Endothelial cell of umbilical vein (primary cell): ENCODE results near the gene GALNT11. TPM values are rescaled to one million over a fixed set of nuclear protein-coding genes. Genes with fewer than 3 reads are reported as not detected.

Experiments
- BruUV-seq: library from RNA; stranded (reverse); fragments of 400-500 nt; replicated peaks from 2 replicates; lab custom pipeline; 2021; lab: Mats Ljungman, UMichigan
- CTCF ChIA-PET: fragments of 300-600, 350-600 bp; sonication (Branson Sonifier 250); formaldehyde crosslinking; loops from one replicate; lab custom pipeline; 2021; ENCODE audit warnings: antibody characterized with exemption, inconsistent platforms; lab: Charles Lee
- POLR2A ChIA-PET: fragments of 300-600, 350-600 bp; sonication (Branson Sonifier 250); formaldehyde crosslinking; loops from one replicate; lab custom pipeline; 2021; ENCODE audit warnings: antibody characterized with exemption, inconsistent platforms; lab: Charles Lee
- DNase-seq: peaks from one replicate; pipeline ENCODE4 v3.0.0-alpha.2; 2011; ENCODE audit warnings: low read depth, low spot score
- FAIRE-seq: peaks from 2 replicates; lab custom pipeline; 2011; peaks lifted over from hg19 to GRCh38; lab: Jason Lieb, UNC
- H2AFZ ChIP-seq: 2 replicates; pipeline ENCODE4 v1.6.0; 2012; ENCODE audit warnings: low read depth, low read length, control low read depth, inconsistent platforms
- H3K27ac ChIP-seq: 2 replicates; pipeline ENCODE4 v1.5.1; 2011; ENCODE audit warnings: low read depth, mild to moderate bottlenecking, control low read depth, low read length, moderate library complexity; ENCODE audit not compliant: insufficient read depth
- H3K27me3 ChIP-seq, 2 experiments: 2 replicates each; pipeline versions ENCODE4 v1.6.0 to v1.6.1; 2011; ENCODE audit warnings: low read length in 2 of 2, mixed read lengths in 1 of 2; ENCODE audit not compliant: control insufficient read depth in 2 of 2, insufficient read depth in 2 of 2
- H3K36me3 ChIP-seq, 2 experiments: 2 replicates in 1 of 2; 3 replicates in 1 of 2; pipeline ENCODE4 v1.5.1; 2011; ENCODE audit warnings: low read length in 2 of 2, mild to moderate bottlenecking in 1 of 2, moderate library complexity in 1 of 2; ENCODE audit not compliant: control insufficient read depth in 2 of 2, insufficient read depth in 2 of 2; ENCODE audit errors: extremely low read depth in 1 of 2
- H3K4me1 ChIP-seq: 3 replicates; pipeline ENCODE4 v1.5.1; 2011; ENCODE audit warnings: mild to moderate bottlenecking, low read length; ENCODE audit not compliant: control insufficient read depth, insufficient read depth; ENCODE audit errors: extremely low read depth
- H3K4me2 ChIP-seq: 2 replicates; pipeline ENCODE4 v1.6.1; 2011; ENCODE audit warnings: low read length, control low read depth, mixed read lengths; ENCODE audit not compliant: insufficient read depth
- H3K4me3 ChIP-seq, 3 experiments: fragments of 200-600 bp in 1 of 3; sonication (generic), shearing (Covaris generic) in 1 of 3; replicated peaks in 1 of 3; 2 replicates each; pipeline ENCODE4 v1.5.1; 2011 to 2016; ENCODE audit warnings: control low read depth in 3 of 3, low read length in 3 of 3, mild to moderate bottlenecking in 2 of 3, inconsistent platforms in 1 of 3, low read depth in 1 of 3, moderate library complexity in 1 of 3; ENCODE audit not compliant: insufficient read depth in 1 of 3
- H3K79me2 ChIP-seq: 2 replicates; pipeline ENCODE4 v1.6.0; 2012; ENCODE audit warnings: low read length, inconsistent platforms; ENCODE audit not compliant: control insufficient read depth, insufficient read depth
- H3K9ac ChIP-seq: replicated peaks from 2 replicates; pipeline ENCODE3; 2011; ENCODE audit warnings: low read length, control low read depth; ENCODE audit not compliant: insufficient read depth; ENCODE audit errors: extremely low read depth
- H3K9me1 ChIP-seq: replicated peaks from 3 replicates; pipeline ENCODE4 v1.6.0; 2011; ENCODE audit warnings: mild to moderate bottlenecking, low read length; ENCODE audit not compliant: control insufficient read depth, insufficient read depth; ENCODE audit errors: extremely low read depth
- H3K9me3 ChIP-seq: replicated peaks from 2 replicates; pipeline ENCODE4 v1.5.1; 2012; ENCODE audit warnings: low read length, inconsistent platforms; ENCODE audit not compliant: control insufficient read depth, insufficient read depth
- H4K20me1 ChIP-seq: replicated peaks from 2 replicates; pipeline ENCODE3; 2011; ENCODE audit warnings: mild to moderate bottlenecking, low read length; ENCODE audit not compliant: control insufficient read depth, insufficient read depth; ENCODE audit errors: extremely low read depth
- EZH2 ChIP-seq: IDR thresholded peaks from 2 replicates; pipeline ENCODE4 v1.6.1; 2012; ENCODE audit warnings: borderline replicate concordance, low read depth, mild to moderate bottlenecking, moderate library complexity, low read length, inconsistent platforms; ENCODE audit not compliant: severe bottlenecking
- FOS ChIP-seq: IDR thresholded peaks from 2 replicates; pipeline ENCODE4 v1.6.1; 2011; ENCODE audit warnings: mild to moderate bottlenecking, low read length, moderate library complexity, borderline replicate concordance; ENCODE audit not compliant: insufficient read depth
- GATA2 ChIP-seq: IDR thresholded peaks from 2 replicates; pipeline ENCODE4 v1.7.0; 2011; ENCODE audit warnings: low read depth, mild to moderate bottlenecking, moderate library complexity, mixed read lengths, low read length; ENCODE audit not compliant: insufficient read length, insufficient read depth
- JUN ChIP-seq: IDR thresholded peaks from 2 replicates; pipeline ENCODE4 v1.6.1; 2011; ENCODE audit warnings: borderline replicate concordance, low read depth; ENCODE audit not compliant: insufficient read length, insufficient read depth
- MAX ChIP-seq: IDR thresholded peaks from 2 replicates; pipeline ENCODE4 v1.6.1; 2011; ENCODE audit not compliant: insufficient read depth, insufficient read length
- MYC ChIP-seq: IDR thresholded peaks from one replicate; pipeline ENCODE4 v1.6.1; 2011; ENCODE audit warnings: mild to moderate bottlenecking, low read depth, low read length
- POLR2A ChIP-seq: IDR thresholded peaks from 2 replicates; pipeline ENCODE4 v1.6.1; 2012; ENCODE audit warnings: low read depth, mild to moderate bottlenecking, control low read depth, low read length
- POLR2AphosphoS5 ChIP-seq: IDR thresholded peaks from 2 replicates; pipeline ENCODE4 v1.6.1; 2012; ENCODE audit warnings: low read depth, mild to moderate bottlenecking, control low read depth, low read length, moderate library complexity; ENCODE audit not compliant: insufficient read depth
- dilution Hi-C: fragments of 300-500 bp; cut with MboI; formaldehyde crosslinking; loops from one replicate; pipeline ENCODE4 v1.15.0; 2019; ENCODE audit warnings: low sequenced_read_pairs; ENCODE audit not compliant: extremely low pct_ligation_motif_present
- intact Hi-C: fragments of 100-400 bp; cut with micrococcal nuclease; formaldehyde crosslinking; loops from one replicate; pipeline ENCODE4 v1.10.0; 2022
- polyA plus RNA-seq, 4 experiments: library from polyadenylated mRNA; depleted of rRNA in 3 of 4; stranded (reverse) in 3 of 4; unstranded in 1 of 4; fragments of >200 nt; gene quantifications; 2 replicates each; pipeline versions ENCODE4 v1.2.1 to v1.2.3, GENCODE V29; 2011 to 2012; ENCODE audit warnings: missing spikeins in 1 of 4
- total RNA-seq: library from RNA; stranded (reverse); gene quantifications from 2 replicates; pipeline ENCODE4 v1.2.3, GENCODE V29; 2021
- TF ChIP-seq, protein P1 (sequence below), 2 donors: IDR thresholded peaks; 1 replicate in 1 of 2; 2 replicates in 1 of 2; pipeline ENCODE4 v1.5.1; 2011; ENCODE audit warnings: low read length in 2 of 2, mild to moderate bottlenecking in 2 of 2, moderate library complexity in 2 of 2, control low read depth in 1 of 2, inconsistent platforms in 1 of 2, low read depth in 1 of 2; ENCODE audit not compliant: insufficient read depth in 1 of 2; ENCODE audit errors: extremely low read depth in 1 of 2

GALNT11 gene
- total and polyA plus RNA-seq, 2 donors (not counting 3 experiments of a cell fraction or from before 2014, with no cell fraction given), result 27.7 to 36.5 TPM

DNA sequence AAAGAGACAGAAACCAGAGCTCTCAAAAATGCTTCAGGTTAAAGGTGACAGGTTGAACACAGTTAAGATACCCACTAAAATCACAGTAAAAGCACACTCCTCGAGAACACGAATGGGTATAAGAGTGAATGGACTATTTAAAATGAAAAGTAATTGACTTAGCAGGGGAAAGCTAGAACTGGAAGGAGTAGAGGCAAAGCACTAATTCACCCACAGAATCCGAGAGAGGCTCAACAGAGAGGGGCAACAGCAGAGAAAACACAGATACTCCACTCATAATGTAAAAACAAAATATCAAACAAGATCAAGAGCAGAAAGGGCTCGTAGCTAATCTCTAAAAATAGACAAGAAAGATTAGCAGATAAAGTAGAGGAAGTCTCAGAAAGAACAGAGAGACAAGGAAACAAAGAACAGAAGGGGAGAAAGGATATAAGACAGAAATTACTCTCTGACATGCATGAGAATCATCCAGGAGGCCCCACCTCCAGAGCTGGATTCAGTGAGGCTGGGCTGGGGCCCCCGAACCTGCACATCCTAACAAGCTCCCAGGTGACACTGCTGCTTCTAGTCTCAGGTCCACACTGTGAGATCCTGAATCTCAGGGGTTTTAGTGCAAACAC lies 117.6 kb downstream of the GALNT11 start:
- intact Hi-C loops (loop anchor here (10.0 kb wide), 2 partner anchors 208 to 292 kb away; partner anchors contain the start of gene KMT2C), dilution Hi-C loops (no loop called here)
- Histone ChIP-seq H3K4me3 (no peak overlapping the region), H3K36me3 (peaks cover 16 to 27% of the 10 kb centered on the region in 2 experiments), H3K4me2 (no peak overlapping the region), H3K9ac (no peak overlapping the region), H3K27ac (no peak overlapping the region), H2AFZ (no peak overlapping the region), H3K79me2 (no peaks in the 10 kb centered on the region), H4K20me1 (no peaks in the 10 kb centered on the region), H3K27me3 (no peaks in the 10 kb centered on the region), H3K9me1 (no peaks in the 10 kb centered on the region), H3K9me3 (no peaks in the 10 kb centered on the region), H3K4me1 (peaks cover 25% of the 10 kb centered on the region)
- no peak for FAIRE-seq
- ChIA-PET CTCF (no interaction called here), POLR2A (no interaction called here)
- no peak for DNase-seq
- no peak for TF ChIP-seq JUN
- no peak for TF ChIP-seq MAX
- no TSS peak for BruUV-seq

GRCh38 chr7:152144557-152145245 lies 119.2 kb downstream of the GALNT11 start:
- H3K4me2 ChIP-seq, result no peak overlapping the region
- peaks cover 25% of the 10 kb centered on the region for H3K4me1 ChIP-seq
- no peaks in the 10 kb centered on the region for H3K79me2 ChIP-seq
- FAIRE-seq (peak; percentile 52), DNase-seq (peak; percentile 21)
- H3K36me3 ChIP-seq, result peaks cover 16 to 21% of the 10 kb centered on the region in 2 experiments
- ChIA-PET POLR2A (interaction anchor here (0.5 kb wide), 1 partner anchor 16 kb away, joined by 3 read pairs; no protein-coding TSS in a partner anchor), CTCF (interaction anchor here (1.1 to 3.4 kb wide), 6 partner anchors 9 to 562 kb away, joined by 3 to 23 read pairs (median 3); no protein-coding TSS in a partner anchor)
- H4K20me1 ChIP-seq, result no peaks in the 10 kb centered on the region
- no peaks in the 10 kb centered on the region for H3K27me3 ChIP-seq
- no peaks in the 10 kb centered on the region for H3K9me3 ChIP-seq
- TF ChIP-seq MAX (no peak), MYC (no peak), EZH2 (no peak), GATA2 (no peak), POLR2AphosphoS5 (no peak), FOS (no peak), JUN (no peak), POLR2A (no peak)
- TF ChIP-seq, protein P1, sequence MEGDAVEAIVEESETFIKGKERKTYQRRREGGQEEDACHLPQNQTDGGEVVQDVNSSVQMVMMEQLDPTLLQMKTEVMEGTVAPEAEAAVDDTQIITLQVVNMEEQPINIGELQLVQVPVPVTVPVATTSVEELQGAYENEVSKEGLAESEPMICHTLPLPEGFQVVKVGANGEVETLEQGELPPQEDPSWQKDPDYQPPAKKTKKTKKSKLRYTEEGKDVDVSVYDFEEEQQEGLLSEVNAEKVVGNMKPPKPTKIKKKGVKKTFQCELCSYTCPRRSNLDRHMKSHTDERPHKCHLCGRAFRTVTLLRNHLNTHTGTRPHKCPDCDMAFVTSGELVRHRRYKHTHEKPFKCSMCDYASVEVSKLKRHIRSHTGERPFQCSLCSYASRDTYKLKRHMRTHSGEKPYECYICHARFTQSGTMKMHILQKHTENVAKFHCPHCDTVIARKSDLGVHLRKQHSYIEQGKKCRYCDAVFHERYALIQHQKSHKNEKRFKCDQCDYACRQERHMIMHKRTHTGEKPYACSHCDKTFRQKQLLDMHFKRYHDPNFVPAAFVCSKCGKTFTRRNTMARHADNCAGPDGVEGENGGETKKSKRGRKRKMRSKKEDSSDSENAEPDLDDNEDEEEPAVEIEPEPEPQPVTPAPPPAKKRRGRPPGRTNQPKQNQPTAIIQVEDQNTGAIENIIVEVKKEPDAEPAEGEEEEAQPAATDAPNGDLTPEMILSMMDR (IDR thresholded peaks at IDR 0.05; ENCODE audit: extremely low read depth in 1 of 2, insufficient read depth in 1 of 2, low read depth in 1 of 2, low read length in 2 of 2), result no peak
- H2AFZ ChIP-seq, result no peak overlapping the region
- BruUV-seq, result no TSS peak
- no peaks in the 10 kb centered on the region for H3K9me1 ChIP-seq
- intact Hi-C loops (loop anchor here (1.0 to 10.0 kb wide), 7 partner anchors 119 to 777 kb away; partner anchors contain the start of genes GALNT11, KMT2C and PRKAG2), dilution Hi-C loops (no loop called here)
- H3K4me3 ChIP-seq, result no peak overlapping the region
- H3K27ac ChIP-seq, result no peak overlapping the region
- no peak overlapping the region for H3K9ac ChIP-seq
